HEK293T (cell line): ENCODE results near the gene PITRM1.

Source experiments
- BHLHE40 ChIP-seq: fragments of 450-650 bp; IDR thresholded peaks from 2 replicates; pipeline ENCODE4 v1.6.1; 2016; ENCODE audit warnings: mild to moderate bottlenecking, moderate library complexity, borderline replicate concordance
- HDGF ChIP-seq: fragments of 450-650 bp; IDR thresholded peaks from 2 replicates; pipeline ENCODE4 v1.6.1; 2017; ENCODE audit warnings: antibody characterized with exemption, borderline replicate concordance

GRCh38 chr10:3206511-3207157 lies 34.1 kb upstream of the PITRM1 start:
- TF ChIP-seq HDGF (no peak), BHLHE40 (no peak)
